ENCODE results near the gene CHCHD4. TPM values are rescaled to one million over a fixed set of nuclear protein-coding genes. Genes with fewer than 3 reads are reported as not detected.

CHCHD4 gene
- total RNA-seq, 4 donors from 2014 or later: 14.5 to 32.9 (median 25.7) TPM

- WGBS, 2 donors (ENCODE audit: low coverage in 1 of 2): 60% methylated on average over 1 of the region's 5 CpGs; no CpG with 5 or more reads in 1 of the 2 donors
- TF ChIP-seq POLR2A (IDR thresholded peaks at IDR 0.05): no peak
- no peak for TF ChIP-seq EP300 (IDR thresholded peaks at IDR 0.05)
- no peak for TF ChIP-seq POLR2AphosphoS5 (IDR thresholded peaks at IDR 0.05)
- TF ChIP-seq CTCF (IDR thresholded peaks at IDR 0.05): no peak
- Histone ChIP-seq H3K4me3 (no peak overlapping the region), H3K9me3 (no peaks in the 10 kb centered on the region), H3K27ac (peak overlapping the region in 2 of 4 donors; percentile 86 to 93), H3K36me3 (peaks cover 0 to 76% of the 10 kb centered on the region in 2 donors), H3K4me1 (peaks cover 3 to 58% (median 20%) of the 10 kb centered on the region in 3 donors), H3K27me3 (no peaks in the 10 kb centered on the region)
- ATAC-seq: no peak
Observed at GRCh38 chr3:14139771-14140170, 15.1 kb upstream of the CHCHD4 start.

GRCh38 chr3:14138878-14139655, 14.4 kb upstream of the CHCHD4 start:
- H3K36me3 ChIP-seq: peaks cover 0 to 83% of the 10 kb centered on the region in 2 donors
- TF ChIP-seq POLR2AphosphoS5 (IDR thresholded peaks at IDR 0.05) (no peak), POLR2A (IDR thresholded peaks at IDR 0.05) (no peak), CTCF (IDR thresholded peaks at IDR 0.05) (no peak), EP300 (IDR thresholded peaks at IDR 0.05) (no peak)
- no peak overlapping the region for H3K4me3 ChIP-seq
- peak overlapping the region in 3 of 4 donors; percentile 4 to 93 (median 86) for H3K27ac ChIP-seq
- H3K9me3 ChIP-seq: no peaks in the 10 kb centered on the region
- H3K27me3 ChIP-seq: no peaks in the 10 kb centered on the region
- no peak for ATAC-seq
- WGBS, 2 donors (ENCODE audit: low coverage in 1 of 2): 80 to 84% methylated on average over 1 to 3 of the region's 14 CpGs
- peaks cover 1 to 51% (median 17%) of the 10 kb centered on the region in 3 donors for H3K4me1 ChIP-seq

- Histone ChIP-seq H3K4me3 (no peak overlapping the region), H3K9me3 (no peaks in the 10 kb centered on the region), H3K4me1 (peaks cover 0 to 43% (median 12%) of the 10 kb centered on the region in 3 donors), H3K36me3 (peaks cover 0 to 91% of the 10 kb centered on the region in 2 donors), H3K27me3 (no peaks in the 10 kb centered on the region), H3K27ac (peak overlapping the region in 2 of 4 donors; percentile 20 to 57)
- TF ChIP-seq POLR2A (IDR thresholded peaks at IDR 0.05) (no peak), EP300 (IDR thresholded peaks at IDR 0.05) (no peak), POLR2AphosphoS5 (IDR thresholded peaks at IDR 0.05) (no peak), CTCF (IDR thresholded peaks at IDR 0.05) (no peak)
- 83 to 94% methylated on average over 2 to 12 of the region's 16 CpGs for WGBS, 2 donors (ENCODE audit: low coverage in 1 of 2)
- no peak for ATAC-seq
Observed at GRCh38 chr3:14138109-14138877, 13.6 kb upstream of the CHCHD4 start.

- WGBS, 2 donors (ENCODE audit: low coverage in 1 of 2): 50% methylated on average over 2 of the region's 3 CpGs; no CpG with 5 or more reads in 1 of the 2 donors
- Histone ChIP-seq H3K4me3 (no peak overlapping the region), H3K4me1 (peaks cover 0 to 35% (median 6%) of the 10 kb centered on the region in 3 donors), H3K27ac (peak overlapping the region in 3 of 4 donors; percentile 38 to 63 (median 57)), H3K36me3 (peaks cover 0 to 99% of the 10 kb centered on the region in 2 donors), H3K9me3 (no peaks in the 10 kb centered on the region), H3K27me3 (no peaks in the 10 kb centered on the region)
- TF ChIP-seq POLR2AphosphoS5 (IDR thresholded peaks at IDR 0.05) (no peak), CTCF (IDR thresholded peaks at IDR 0.05) (no peak), POLR2A (IDR thresholded peaks at IDR 0.05) (no peak), EP300 (IDR thresholded peaks at IDR 0.05) (no peak)
- no peak for ATAC-seq
Observed at GRCh38 chr3:14137445-14137844, 12.8 kb upstream of the CHCHD4 start.
